ENCODE data around the gene FAM222A.

FAM222A gene

DNA sequence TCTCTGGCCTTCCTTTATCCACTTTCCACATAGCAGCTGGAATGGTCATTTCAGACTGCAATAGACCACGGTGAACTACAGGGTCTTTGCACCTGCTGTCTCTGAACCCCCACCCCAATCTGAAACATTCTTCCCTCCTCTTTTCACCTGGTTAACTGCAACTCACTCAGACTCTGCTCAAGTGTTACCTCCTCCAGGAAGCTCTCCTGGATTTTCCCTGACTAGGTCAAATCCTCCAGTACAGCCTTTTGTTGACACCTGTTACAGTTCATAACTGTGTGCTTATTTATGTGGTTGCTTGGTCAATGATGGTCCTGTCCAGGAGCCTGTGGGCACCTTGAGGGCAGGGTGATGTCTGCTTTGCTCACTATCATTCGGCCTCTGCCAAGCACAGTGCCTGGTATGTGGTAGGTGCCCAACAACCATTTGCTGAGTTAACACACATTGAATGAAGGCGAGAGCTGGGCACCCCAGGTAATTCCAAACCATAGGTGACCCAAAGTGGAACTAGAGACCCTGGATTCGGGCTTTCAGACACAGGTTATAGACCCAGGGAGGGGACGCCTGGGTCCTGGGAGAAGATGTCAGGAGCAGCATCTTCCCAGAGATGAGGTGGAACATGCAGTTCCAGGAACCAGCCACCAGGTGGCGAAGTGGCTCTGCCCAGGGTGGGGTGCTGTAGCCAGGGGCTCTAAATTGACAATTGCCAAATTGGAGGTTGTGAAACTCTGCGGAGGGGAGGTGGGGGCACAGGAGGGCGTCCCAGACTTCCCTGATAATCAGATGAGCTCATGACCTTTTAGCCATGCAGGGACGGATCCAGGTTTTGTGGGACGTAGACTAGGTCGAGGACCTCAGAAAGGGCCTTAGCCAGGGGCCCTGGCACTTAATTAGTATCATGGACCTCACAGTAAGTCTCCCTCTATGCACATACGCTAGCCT is 91.5 kb downstream of the FAM222A start:
- peak; percentile 66 for DNase-seq

DNA sequence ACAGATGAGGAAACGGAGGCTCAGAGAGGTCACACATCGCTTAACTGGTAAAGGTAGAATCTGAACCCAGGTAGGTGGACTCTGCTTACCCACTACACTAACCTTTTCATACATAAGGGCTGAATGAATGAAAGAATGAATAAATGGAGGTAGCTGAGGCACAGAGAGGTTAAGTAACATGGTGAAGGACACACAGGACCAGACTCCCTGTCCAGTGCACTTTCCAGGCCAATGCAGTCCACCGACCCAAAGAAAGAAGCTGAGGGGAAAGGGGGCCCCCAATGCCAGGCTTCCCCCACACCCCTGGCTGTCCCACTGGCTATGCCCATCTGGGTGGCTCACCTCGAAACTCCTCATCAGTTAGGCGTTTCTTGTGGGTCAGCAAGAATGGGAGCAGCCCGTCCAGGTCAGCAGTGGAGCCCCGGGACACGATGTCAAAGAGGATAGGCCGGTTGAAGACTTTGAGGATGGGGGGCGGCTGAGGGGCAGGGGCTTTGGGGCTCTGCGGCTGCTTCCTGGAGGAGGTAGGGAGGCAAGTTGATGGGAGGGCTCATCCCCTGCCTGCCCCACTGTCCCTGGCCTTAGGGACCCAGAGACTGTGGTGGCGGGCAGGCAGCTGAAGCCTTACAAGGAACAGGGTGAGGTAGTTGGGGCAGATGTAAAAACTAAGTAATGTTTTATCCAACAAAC is 94.5 kb downstream of the FAM222A start:
- no peak for DNase-seq

DNA sequence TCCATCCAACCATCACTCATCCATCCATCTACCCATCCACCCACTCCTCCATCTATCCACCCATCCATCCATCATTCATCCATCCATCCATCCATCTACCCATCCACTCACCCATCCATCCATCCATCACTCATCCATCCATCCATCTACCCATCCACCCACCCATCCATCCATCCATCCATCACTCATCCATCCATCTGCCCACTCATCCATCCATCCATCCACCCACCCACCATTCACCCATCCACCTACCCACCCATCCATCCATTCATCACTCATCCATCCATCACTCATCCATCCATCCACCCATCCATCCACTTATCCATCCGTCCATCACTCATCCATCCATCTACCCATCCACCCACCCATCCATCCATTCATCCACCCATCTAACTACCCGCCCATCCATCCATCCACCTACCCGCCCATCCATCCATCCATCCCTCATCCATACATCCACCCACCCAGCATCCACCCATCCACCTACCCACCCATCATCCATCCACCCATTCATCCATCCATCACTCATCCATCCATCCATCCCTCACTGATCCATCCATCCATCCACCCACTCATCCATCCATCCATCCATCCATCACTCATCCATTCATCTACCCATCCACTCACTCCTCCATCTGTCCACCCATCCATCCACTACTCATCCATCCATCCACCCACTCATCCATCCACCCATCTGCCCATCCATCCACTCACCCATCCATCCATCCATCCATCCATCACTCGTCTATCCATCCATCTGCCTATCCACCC is 95.4 kb downstream of the FAM222A start:
- no peak for DNase-seq

DNA sequence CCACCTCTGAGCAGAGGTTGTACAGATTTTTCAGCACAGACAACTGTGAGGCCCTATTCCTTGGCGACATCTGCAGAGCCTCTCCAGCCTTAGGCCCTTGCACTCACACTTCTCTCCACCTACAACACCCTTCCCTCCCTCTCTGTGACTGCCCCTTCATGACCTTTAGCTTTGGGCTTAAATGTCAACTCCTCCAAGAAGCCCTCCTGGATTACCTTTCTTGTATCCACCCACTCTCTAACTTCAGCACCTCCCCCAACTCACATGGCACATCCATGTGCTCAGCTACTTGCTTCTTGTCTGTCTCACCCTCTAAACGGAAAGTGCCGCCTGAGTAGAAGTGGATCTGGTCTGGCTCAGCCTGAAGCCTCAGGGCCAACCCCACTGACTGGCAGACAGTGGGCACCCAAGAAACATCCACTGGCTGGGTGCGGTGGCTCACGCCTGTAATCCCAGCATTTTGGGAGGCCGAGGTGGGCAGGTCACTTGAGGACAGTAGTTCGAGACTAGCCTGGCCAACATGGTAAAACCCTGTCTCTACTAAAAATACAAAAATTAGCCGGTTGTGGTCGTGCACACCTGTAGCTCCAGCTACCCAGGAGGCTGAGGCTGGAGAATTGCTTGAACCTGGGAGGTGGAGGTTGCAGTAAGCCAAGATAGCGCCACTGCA is 97.5 kb downstream of the FAM222A start:
- no peak for DNase-seq

DNA sequence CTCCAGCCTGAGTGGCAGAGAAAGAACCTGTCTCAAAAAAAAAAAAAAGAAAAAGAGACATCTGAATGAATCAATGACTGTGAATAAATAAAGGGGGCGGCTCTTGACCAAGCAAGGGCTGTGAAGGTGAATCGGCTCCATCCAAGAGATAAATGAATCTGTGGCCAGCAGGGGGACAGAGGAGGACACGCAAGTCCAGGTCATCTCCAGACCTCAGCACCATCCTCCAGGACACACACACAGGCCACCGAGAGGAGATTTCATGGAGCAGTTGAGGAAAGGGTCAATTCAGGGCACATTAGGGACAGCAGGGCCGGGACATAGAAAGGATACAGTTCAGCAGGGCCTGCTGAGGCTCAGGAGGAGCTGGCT is 98.0 kb downstream of the FAM222A start:
- no peak for DNase-seq

DNA sequence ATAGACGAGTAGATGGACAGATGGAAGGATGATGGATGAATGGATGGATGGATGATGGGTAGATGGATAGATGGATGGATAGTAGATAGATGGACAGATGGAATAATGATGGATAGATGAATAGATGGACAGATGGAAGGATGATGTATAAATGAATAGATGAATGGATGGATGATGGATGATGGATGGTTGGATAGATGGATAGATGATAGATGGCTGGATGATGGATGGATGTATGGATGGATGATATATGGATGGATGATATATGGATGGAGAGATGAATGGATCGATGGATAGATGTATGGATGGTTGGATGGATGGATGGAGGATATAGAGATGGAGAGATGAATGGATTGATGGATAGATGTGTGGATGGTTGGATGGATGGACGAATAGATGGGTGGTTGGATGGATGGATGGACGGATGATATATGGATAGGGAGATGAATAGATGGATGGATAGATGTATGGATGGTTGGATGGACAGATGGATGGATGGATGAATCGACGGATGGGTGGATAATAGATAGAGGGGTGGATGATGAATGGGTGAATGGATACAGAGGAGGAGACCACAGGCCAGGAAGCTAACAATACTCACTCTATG is 100.3 kb downstream of the FAM222A start:
- DNase-seq: no peak

DNA sequence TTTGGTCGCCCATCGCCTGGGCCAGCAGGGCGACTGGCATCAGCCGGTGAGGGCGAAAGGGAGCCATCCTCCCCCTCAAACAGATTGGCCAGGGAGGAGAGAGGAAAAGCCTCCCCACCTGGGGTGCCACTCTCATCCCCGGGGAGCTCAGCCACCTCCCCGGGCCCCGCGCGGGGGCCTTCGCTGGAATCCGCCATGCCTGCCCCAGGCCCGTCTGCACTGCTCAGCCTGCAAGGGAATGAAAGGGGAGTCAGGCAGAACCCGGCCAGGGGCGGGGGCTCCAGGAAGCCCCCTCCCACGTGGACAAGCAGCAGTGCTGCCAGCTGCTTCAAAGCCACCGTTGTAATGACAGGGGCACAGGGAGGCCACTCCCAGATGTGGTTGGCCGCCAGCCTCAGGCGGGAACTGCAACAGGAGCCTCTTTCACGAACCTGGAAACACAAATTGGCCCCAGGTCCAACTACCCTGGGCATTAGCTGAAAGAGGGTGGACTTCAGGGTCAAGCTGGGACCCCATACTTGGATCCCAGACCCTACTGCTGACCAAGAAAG is 101.0 kb downstream of the FAM222A start:
- DNase-seq: no peak

DNA sequence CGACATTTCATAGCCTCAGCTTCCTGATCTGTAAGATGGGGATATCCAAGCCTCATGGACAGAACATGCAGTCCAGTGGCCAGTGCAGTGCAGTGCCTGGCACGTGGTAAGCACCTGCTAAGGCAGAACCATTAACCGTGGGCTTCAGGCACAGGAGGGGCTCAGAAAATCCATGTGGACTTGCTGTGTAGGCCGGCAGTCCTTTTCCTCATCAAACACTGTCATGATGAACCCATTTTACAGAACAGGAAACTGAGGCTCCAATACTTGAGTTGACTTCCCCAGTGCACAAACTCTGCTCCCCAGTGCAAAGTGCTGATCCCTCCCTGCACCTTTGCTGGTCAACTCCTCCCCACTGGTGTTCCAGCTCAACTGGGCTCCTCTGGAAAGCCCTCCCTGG is 101.6 kb downstream of the FAM222A start:
- DNase-seq: no peak

DNA sequence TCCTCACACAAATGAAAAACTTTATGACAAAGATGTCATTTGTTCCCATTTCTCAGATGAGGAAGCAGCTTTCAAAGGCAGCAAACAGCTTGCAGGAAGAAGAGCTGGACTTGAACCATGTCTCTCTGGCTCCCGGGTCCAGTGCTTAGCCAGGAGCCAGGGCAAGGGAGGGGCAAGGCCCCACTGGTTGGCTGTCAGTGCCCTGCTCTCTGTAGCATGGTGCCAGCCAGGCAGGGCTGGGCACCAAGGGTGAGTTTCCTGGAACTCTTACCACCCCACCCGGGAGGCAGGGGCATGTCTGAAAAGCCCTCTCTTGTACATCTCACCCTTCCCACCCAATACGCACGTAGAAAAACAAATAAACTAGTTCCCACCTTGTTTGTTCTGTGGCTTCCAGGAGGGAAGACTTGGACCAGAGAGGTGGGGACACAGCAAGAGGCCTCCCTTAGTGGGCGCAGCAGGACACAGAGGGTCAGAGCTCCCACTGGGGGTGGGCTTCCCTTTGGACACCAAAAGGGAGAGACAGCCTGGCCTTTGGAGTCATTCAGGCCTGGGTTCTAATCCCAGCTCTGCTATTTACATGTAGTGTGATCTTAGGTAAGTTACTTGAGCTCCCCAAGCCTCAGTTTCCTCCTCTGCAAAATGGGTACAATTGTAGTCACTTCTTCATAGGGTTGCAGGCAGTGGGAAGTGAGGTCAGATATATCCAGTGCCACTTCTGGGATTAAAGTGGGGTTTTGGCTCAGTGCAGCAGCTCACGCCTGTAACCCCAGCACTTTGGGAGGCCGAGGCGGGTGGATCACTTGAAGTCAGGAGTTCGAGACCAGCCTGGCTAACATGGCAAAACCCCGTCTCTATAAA is 102.4 kb downstream of the FAM222A start:
- no peak for DNase-seq

DNA sequence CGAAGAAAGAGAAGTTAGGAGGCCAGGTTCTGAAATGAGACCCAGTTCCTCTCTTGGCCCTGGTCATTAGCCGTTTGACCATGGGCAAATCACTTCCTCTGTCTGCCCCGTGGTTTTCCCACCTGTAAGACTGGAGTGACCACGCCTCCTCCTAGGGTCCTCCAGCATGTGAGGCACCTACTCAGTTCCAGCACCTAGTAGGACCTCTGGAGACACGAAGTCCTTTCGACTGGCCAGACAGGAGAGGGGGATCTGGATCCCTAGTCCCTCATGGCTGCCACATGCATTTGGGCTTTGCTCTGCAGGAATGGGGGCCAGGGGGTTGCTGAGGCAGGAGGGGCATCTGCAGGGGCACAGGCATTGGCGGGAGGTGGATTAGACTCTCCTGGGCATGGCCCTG is 103.2 kb downstream of the FAM222A start:
- no peak for DNase-seq

DNA sequence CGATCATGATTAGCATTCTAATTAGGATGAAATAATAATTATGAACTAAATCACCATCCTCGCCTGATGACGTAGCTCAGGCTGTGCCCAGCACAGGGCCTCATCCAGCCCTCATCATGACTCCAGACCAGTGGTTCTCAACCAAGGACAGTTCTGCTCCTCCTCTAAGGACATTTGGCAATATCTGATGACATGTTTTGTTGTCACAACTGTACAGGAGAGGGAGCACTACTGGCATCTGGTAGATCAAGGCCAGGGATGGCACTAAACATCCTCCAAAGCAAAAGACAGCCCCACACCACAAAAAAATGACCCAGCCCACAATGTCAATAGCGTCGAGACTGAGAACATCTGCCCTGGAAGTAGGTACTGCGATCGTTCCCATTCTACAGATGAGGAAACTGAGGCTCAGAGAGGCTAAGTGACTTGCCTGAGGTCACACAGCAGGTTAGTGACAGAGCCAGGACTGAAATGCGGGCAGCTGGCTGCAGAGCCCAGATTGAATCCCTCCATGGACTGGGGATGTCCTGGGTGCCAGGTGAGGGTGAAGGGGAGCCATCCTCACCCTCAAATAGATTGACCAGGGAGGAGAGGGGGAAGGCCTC is 104.1 kb downstream of the FAM222A start:
- DNase-seq: no peak

DNA sequence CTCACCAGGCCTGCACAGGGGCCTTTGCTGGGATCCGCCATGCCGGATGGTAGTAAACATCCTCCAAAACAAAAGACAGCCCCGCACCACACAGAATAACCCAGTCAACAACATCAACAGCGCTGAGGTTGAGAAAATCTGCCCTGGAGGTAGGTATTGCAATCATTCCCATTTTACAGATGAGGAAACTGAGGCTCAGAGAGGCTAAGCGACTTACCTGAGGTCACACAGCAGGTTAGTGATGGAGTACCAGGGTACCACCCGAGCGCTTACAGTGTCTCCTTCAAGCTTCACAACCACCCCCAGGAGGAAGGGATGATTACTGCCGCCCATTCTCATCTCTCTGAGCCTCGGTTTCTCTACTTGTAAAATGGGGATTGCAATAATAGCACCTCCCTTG is 104.6 kb downstream of the FAM222A start:
- DNase-seq: no peak

DNA sequence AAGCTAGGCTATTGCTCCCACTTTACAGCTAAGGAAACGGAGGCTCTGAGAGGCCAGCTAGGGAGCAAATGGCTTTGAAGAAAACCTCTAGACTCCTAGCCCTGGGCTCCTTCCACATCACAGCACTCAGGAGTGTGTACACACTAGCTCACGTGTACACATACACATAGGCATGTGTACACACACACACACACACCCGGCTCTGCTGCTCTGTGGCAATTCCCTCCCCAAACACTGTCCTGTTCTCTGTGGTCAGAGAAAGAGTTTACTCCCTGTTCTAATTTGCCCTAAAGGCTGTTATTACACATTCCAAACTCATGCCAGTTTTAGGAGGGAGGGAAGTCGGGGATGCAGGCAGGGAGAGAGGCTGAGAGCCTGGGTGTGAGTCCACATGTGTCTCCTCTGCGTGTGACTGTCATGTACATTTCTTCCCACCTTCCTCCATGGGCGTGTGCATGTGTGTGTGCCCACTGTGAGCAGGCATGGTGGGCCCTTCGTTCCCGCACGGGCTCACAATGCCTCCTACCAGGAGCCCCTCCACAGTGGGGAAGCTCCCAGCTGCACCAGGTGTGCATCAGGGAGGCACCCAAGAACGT is 105.4 kb downstream of the FAM222A start:
- DNase-seq: no peak

Data from activated naive CD4-positive, alpha-beta T cell treated with anti-CD3 and anti-CD28 coated beads, Interleukin-2, amount 50 U/mL, for 16 hours (primary cell).